WTC11 (cell line): ENCODE measurements around the gene ZNF672. TPM values are rescaled to one million over a fixed set of nuclear protein-coding genes. Genes with fewer than 3 reads are reported as not detected.

Experiments used
- ATAC-seq: fragments of 200-7000 bp; cut with Tn5 transposase; 2 replicates; pipeline ENCODE4 v1.10.0; 2021; ENCODE audit warnings: mild to moderate bottlenecking, moderate library complexity
- CTCF ChIA-PET: fragments of 300-600 bp; sonication (Branson Sonifier 250); formaldehyde crosslinking; loops from one replicate; lab custom pipeline; 2021; ENCODE audit warnings: antibody characterized with exemption; lab: Charles Lee
- POLR2A ChIA-PET: fragments of 350-600 bp; sonication (Branson Sonifier 250); formaldehyde crosslinking; loops from one replicate; lab custom pipeline; 2021; ENCODE audit warnings: antibody characterized with exemption; lab: Charles Lee
- DNase-seq: peaks from one replicate; pipeline ENCODE4 v3.0.0; 2021; ENCODE audit warnings: low spot score
- H3K27ac Mint-ChIP-seq: 2 replicates; pipeline ENCODE4 v1.8.0; 2021; ENCODE audit warnings: mixed read lengths
- H3K27me3 Mint-ChIP-seq: 2 replicates; pipeline ENCODE4 v1.8.0; 2021; ENCODE audit warnings: low read depth, mild to moderate bottlenecking, moderate library complexity, mixed read lengths
- H3K36me3 Mint-ChIP-seq: 2 replicates; pipeline ENCODE4 v1.8.0; 2021; ENCODE audit warnings: mixed read lengths
- H3K4me1 Mint-ChIP-seq: 2 replicates; pipeline ENCODE4 v1.8.0; 2022; ENCODE audit warnings: mixed read lengths
- H3K4me3 Mint-ChIP-seq: 2 replicates; pipeline ENCODE4 v1.8.0; 2021; ENCODE audit warnings: mild to moderate bottlenecking, moderate library complexity, mixed read lengths
- H3K9me3 Mint-ChIP-seq: 2 replicates; pipeline ENCODE4 v1.8.0; 2021; ENCODE audit warnings: mixed read lengths
- ARID4B ChIP-seq: sonication (generic); formaldehyde crosslinking; IDR thresholded peaks from 2 replicates; pipeline ENCODE4 v1.8.0; 2023; ENCODE audit warnings: missing genetic modification reagents, mild to moderate bottlenecking, borderline replicate concordance
- ATF3 ChIP-seq: sonication (generic); formaldehyde crosslinking; conservative IDR thresholded peaks from 2 replicates; pipeline ENCODE4 v1.8.1; 2022; ENCODE audit warnings: mild to moderate bottlenecking, missing genetic modification reagents
- E2F4 ChIP-seq: sonication (generic); formaldehyde crosslinking; IDR thresholded peaks from 2 replicates; pipeline ENCODE4 v1.8.1; 2022; ENCODE audit warnings: low read depth, mild to moderate bottlenecking, moderate library complexity, missing genetic modification reagents, borderline replicate concordance
- ELF4 ChIP-seq: sonication (generic); formaldehyde crosslinking; IDR thresholded peaks from 2 replicates; pipeline ENCODE4 v1.8.1; 2022; ENCODE audit warnings: low read depth, mild to moderate bottlenecking, moderate library complexity, missing genetic modification reagents
- ETV6 ChIP-seq: sonication (generic); formaldehyde crosslinking; IDR thresholded peaks from 2 replicates; pipeline ENCODE4 v1.8.1; 2022; ENCODE audit warnings: mild to moderate bottlenecking, missing genetic modification reagents
- KAT7 ChIP-seq: sonication (generic); formaldehyde crosslinking; IDR thresholded peaks from 2 replicates; pipeline ENCODE4 v1.8.1; 2023; ENCODE audit warnings: missing genetic modification reagents, mild to moderate bottlenecking, borderline replicate concordance
- NR2C2 ChIP-seq: sonication (generic); formaldehyde crosslinking; IDR thresholded peaks from 2 replicates; pipeline ENCODE4 v1.8.0; 2022; ENCODE audit warnings: mild to moderate bottlenecking, missing genetic modification reagents
- RORB ChIP-seq: fragments of 250-450 bp; sonication (Bioruptor Pico); IDR thresholded peaks from 2 replicates; pipeline ENCODE4 v1.9.0; 2021; ENCODE audit warnings: mild to moderate bottlenecking
- SOX15 ChIP-seq: fragments of 250-450 bp; sonication (Bioruptor Pico); IDR thresholded peaks from 2 replicates; pipeline ENCODE4 v1.9.0; 2021; ENCODE audit warnings: mild to moderate bottlenecking
- STAT6 ChIP-seq: sonication (generic); formaldehyde crosslinking; conservative IDR thresholded peaks from 2 replicates; pipeline ENCODE4 v1.8.1; 2023; ENCODE audit warnings: mild to moderate bottlenecking, low read depth, missing genetic modification reagents, moderate library complexity
- TP53 ChIP-seq: sonication (generic); formaldehyde crosslinking; IDR thresholded peaks from 2 replicates; pipeline ENCODE4 v1.8.1; 2023; ENCODE audit warnings: mild to moderate bottlenecking, missing genetic modification reagents
- ZBTB21 ChIP-seq: sonication (generic); formaldehyde crosslinking; IDR thresholded peaks from 2 replicates; pipeline ENCODE4 v1.8.1; 2023; ENCODE audit warnings: mild to moderate bottlenecking, missing genetic modification reagents, borderline replicate concordance
- ZMAT4 ChIP-seq: fragments of 250-450 bp; sonication (Bioruptor Pico); IDR thresholded peaks from 2 replicates; pipeline ENCODE4 v1.9.0; 2021; ENCODE audit warnings: mild to moderate bottlenecking
- ZNF121 ChIP-seq: sonication (generic); formaldehyde crosslinking; IDR thresholded peaks from 2 replicates; pipeline ENCODE4 v1.8.0; 2023; ENCODE audit warnings: missing genetic modification reagents
- ZNF232 ChIP-seq: sonication (generic); formaldehyde crosslinking; IDR thresholded peaks from 2 replicates; pipeline ENCODE4 v1.8.0; 2022; ENCODE audit warnings: mild to moderate bottlenecking, missing genetic modification reagents
- ZNF281 ChIP-seq: sonication (generic); formaldehyde crosslinking; IDR thresholded peaks from 2 replicates; pipeline ENCODE4 v1.8.0; 2023; ENCODE audit warnings: mild to moderate bottlenecking, missing genetic modification reagents
- ZNF317 ChIP-seq: sonication (generic); formaldehyde crosslinking; IDR thresholded peaks from 2 replicates; pipeline ENCODE4 v1.8.1; 2023; ENCODE audit warnings: low read depth, mild to moderate bottlenecking, moderate library complexity, missing genetic modification reagents, borderline replicate concordance
- ZNF512 ChIP-seq: sonication (generic); formaldehyde crosslinking; IDR thresholded peaks from 2 replicates; pipeline ENCODE4 v1.8.1; 2022; ENCODE audit warnings: missing genetic modification reagents, borderline replicate concordance
- total RNA-seq: library from RNA; stranded (reverse); gene quantifications from 3 replicates; pipeline ENCODE4 v1.2.3, GENCODE V29; 2021

Gene ZNF672
- total RNA-seq, 1 experiment from 2014 or later = 37.9 TPM

- H3K27me3 Mint-ChIP-seq = no peaks in the 10 kb centered on the region
- CTCF ChIA-PET = no interaction called here
- H3K36me3 Mint-ChIP-seq = peaks cover 14% of the 10 kb centered on the region
- H3K9me3 Mint-ChIP-seq = no peaks in the 10 kb centered on the region
- H3K4me1 Mint-ChIP-seq = peaks cover 8% of the 10 kb centered on the region
- H3K4me3 Mint-ChIP-seq = no peak overlapping the region
- POLR2A ChIA-PET = no interaction called here
- DNase-seq (no peak), ATAC-seq (no peak)
- no peak overlapping the region for H3K27ac Mint-ChIP-seq
- TF ChIP-seq ZNF317 (CRISPR knock-in tag) = no peak
Observed at GRCh38 chr1:248853663-248854375, 15.8 kb downstream of the ZNF672 start.

- TF ChIP-seq RORB (no peak), ETV6 (no peak), ZNF512 (CRISPR knock-in tag) (no peak), ZNF121 (CRISPR knock-in tag) (no peak), ARID4B (CRISPR knock-in tag) (no peak), KAT7 (no peak), ZMAT4 (CRISPR knock-in tag) (no peak), ZNF281 (no peak), STAT6 (CRISPR knock-in tag) (no peak), E2F4 (CRISPR knock-in tag) (no peak), TP53 (CRISPR knock-in tag) (no peak), NR2C2 (CRISPR knock-in tag) (no peak), ELF4 (CRISPR knock-in tag) (no peak), ATF3 (CRISPR knock-in tag) (no peak), ZNF232 (CRISPR knock-in tag) (no peak), SOX15 (CRISPR knock-in tag) (no peak), ZBTB21 (no peak)
Observed at GRCh38 chr1:248855580-248855979, 17.6 kb downstream of the ZNF672 start.

More at GRCh38 chr1:248855580-248855979, 17.6 kb downstream of the ZNF672 start:
- no peak overlapping the region for H3K4me3 Mint-ChIP-seq
- peaks cover 5% of the 10 kb centered on the region for H3K27me3 Mint-ChIP-seq
- ATAC-seq = no peak
- ChIA-PET POLR2A (no interaction called here), CTCF (no interaction called here)
- peaks cover 3% of the 10 kb centered on the region for H3K9me3 Mint-ChIP-seq
- H3K36me3 Mint-ChIP-seq = peaks cover 8% of the 10 kb centered on the region
- no peak overlapping the region for H3K27ac Mint-ChIP-seq
- DNase-seq = no peak
- peaks cover 16% of the 10 kb centered on the region for H3K4me1 Mint-ChIP-seq
